ENCODE data around the gene GALP. TPM values are rescaled to one million over a fixed set of nuclear protein-coding genes. Genes with fewer than 3 reads are reported as not detected.

Gene GALP
- total and polyA plus RNA-seq, 2 donors (not counting 3 experiments of a cell fraction or from before 2014, with no cell fraction given) = not detected

DNA sequence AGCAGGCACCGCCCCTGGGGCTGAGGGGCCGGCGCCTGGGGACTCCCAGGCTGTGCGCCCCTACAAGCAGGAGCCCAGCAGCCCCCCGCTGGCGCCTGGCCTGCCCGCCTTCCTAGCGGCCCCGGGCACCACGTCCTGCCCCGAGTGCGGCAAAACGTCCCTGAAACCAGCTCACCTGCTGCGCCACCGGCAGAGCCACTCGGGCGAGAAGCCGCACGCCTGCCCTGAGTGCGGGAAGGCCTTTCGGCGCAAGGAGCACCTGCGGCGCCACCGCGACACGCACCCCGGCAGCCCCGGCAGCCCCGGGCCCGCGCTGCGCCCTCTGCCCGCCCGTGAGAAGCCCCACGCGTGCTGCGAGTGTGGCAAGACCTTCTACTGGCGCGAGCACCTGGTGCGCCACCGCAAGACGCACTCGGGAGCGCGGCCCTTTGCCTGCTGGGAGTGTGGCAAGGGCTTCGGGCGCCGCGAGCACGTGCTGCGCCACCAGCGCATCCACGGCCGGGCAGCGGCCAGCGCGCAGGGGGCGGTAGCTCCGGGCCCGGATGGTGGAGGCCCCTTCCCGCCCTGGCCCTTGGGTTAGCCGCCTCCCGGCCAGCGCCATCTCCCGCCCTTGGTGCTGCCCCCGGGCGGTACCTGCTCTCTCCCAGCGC lies 16.1 kb upstream of the GALP start:
- CTCF ChIA-PET = interaction anchor here (1.1 to 1.3 kb wide), 2 partner anchors 12 to 79 kb away, joined by 3 to 4 read pairs; no protein-coding TSS in a partner anchor
- TF ChIP-seq GATA2 (IDR thresholded peaks at IDR 0.05; ENCODE audit: insufficient read depth, insufficient read length, low read depth, low read length) (no peak), FOS (IDR thresholded peaks at IDR 0.05; ENCODE audit: borderline replicate concordance, insufficient read depth, low read length) (no peak), CTCF (IDR thresholded peaks at IDR 0.05; ENCODE audit: extremely low read depth in 1 of 2, insufficient read depth in 1 of 2, low read depth in 1 of 2, low read length in 2 of 2) (no peak), MAX (IDR thresholded peaks at IDR 0.05; ENCODE audit: insufficient read depth, insufficient read length) (no peak), JUN (IDR thresholded peaks at IDR 0.05; ENCODE audit: borderline replicate concordance, insufficient read depth, insufficient read length, low read depth) (no peak), EZH2 (IDR thresholded peaks at IDR 0.05; ENCODE audit: borderline replicate concordance, low read depth, low read length, severe bottlenecking) (no peak), POLR2AphosphoS5 (IDR thresholded peaks at IDR 0.05; ENCODE audit: insufficient read depth, low read depth, low read length) (no peak), MYC (IDR thresholded peaks at IDR 0.05; ENCODE audit: low read depth, low read length) (no peak), POLR2A (IDR thresholded peaks at IDR 0.05; ENCODE audit: low read depth, low read length) (no peak)
- intact Hi-C loops (cut with micrococcal nuclease) = no loop called here
- dilution Hi-C loops (cut with MboI; ENCODE audit: extremely low pct_ligation_motif_present, low sequenced_read_pairs) = no loop called here
- Histone ChIP-seq H3K9ac (replicated peaks; ENCODE audit: extremely low read depth, insufficient read depth, low read length) (no peak overlapping the region), H3K9me3 (replicated peaks; ENCODE audit: control insufficient read depth, insufficient read depth, low read length) (no peaks in the 10 kb centered on the region), H3K79me2 (ENCODE audit: control insufficient read depth, insufficient read depth, low read length) (no peaks in the 10 kb centered on the region), H3K4me1 (ENCODE audit: control insufficient read depth, extremely low read depth, insufficient read depth, low read length) (peaks cover 7% of the 10 kb centered on the region), H3K4me2 (ENCODE audit: insufficient read depth, low read length) (no peak overlapping the region), H3K36me3 (ENCODE audit: control insufficient read depth in 2 of 2, extremely low read depth in 1 of 2, insufficient read depth in 2 of 2, low read length in 2 of 2) (peaks cover 0 to 22% of the 10 kb centered on the region in 2 experiments), H2AFZ (ENCODE audit: low read depth, low read length) (no peak overlapping the region), H3K9me1 (replicated peaks; ENCODE audit: control insufficient read depth, extremely low read depth, insufficient read depth, low read length) (no peaks in the 10 kb centered on the region), H3K27me3 (ENCODE audit: control insufficient read depth in 2 of 2, insufficient read depth in 2 of 2, low read length in 2 of 2) (no peaks in the 10 kb centered on the region), H4K20me1 (replicated peaks; ENCODE audit: control insufficient read depth, extremely low read depth, insufficient read depth, low read length) (no peaks in the 10 kb centered on the region), H3K4me3 (replicated peaks in 1 of 3; ENCODE audit: insufficient read depth in 1 of 3, low read depth in 1 of 3, low read length in 3 of 3) (no peak overlapping the region), H3K27ac (ENCODE audit: insufficient read depth, low read depth, low read length) (no peak overlapping the region)
- BruUV-seq (replicated peaks) = no TSS peak
- FAIRE-seq = no peak
- POLR2A ChIA-PET = no interaction called here
- no peak for DNase-seq (ENCODE audit: low read depth, low spot score)
